GM12873 (cell line): Measurements from ENCODE around the gene STK32C.

Source experiments
- TF ChIP-seq, protein P1 (sequence below): IDR thresholded peaks from 2 replicates; pipeline ENCODE4 v1.5.1; 2012; ENCODE audit warnings: low read depth, mild to moderate bottlenecking, moderate library complexity, low read length, control low read depth; ENCODE audit not compliant: insufficient read depth; ENCODE audit errors: missing control alignments

The STK32C gene

DNA sequence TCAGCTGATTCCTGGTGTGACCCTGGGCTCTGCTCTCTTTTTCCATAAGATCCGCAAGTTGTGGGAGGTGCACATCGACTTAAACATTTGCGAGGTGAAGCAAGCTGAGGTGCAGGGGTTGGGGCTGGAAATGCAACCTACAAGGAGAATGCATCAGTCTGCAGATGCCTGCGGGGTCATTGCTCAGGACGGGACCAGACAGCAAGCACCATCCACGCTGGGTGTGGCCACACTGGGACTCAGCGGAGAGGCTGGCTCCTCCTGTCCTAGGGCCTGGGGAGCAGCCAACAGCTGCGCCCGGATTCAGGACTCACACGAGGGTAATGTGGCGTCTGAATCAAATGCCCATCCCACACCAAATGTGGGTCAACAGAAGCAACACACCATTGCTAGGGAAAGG, 33.8 kb downstream of the STK32C start:
- TF ChIP-seq, protein P1, sequence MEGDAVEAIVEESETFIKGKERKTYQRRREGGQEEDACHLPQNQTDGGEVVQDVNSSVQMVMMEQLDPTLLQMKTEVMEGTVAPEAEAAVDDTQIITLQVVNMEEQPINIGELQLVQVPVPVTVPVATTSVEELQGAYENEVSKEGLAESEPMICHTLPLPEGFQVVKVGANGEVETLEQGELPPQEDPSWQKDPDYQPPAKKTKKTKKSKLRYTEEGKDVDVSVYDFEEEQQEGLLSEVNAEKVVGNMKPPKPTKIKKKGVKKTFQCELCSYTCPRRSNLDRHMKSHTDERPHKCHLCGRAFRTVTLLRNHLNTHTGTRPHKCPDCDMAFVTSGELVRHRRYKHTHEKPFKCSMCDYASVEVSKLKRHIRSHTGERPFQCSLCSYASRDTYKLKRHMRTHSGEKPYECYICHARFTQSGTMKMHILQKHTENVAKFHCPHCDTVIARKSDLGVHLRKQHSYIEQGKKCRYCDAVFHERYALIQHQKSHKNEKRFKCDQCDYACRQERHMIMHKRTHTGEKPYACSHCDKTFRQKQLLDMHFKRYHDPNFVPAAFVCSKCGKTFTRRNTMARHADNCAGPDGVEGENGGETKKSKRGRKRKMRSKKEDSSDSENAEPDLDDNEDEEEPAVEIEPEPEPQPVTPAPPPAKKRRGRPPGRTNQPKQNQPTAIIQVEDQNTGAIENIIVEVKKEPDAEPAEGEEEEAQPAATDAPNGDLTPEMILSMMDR: no peak

DNA sequence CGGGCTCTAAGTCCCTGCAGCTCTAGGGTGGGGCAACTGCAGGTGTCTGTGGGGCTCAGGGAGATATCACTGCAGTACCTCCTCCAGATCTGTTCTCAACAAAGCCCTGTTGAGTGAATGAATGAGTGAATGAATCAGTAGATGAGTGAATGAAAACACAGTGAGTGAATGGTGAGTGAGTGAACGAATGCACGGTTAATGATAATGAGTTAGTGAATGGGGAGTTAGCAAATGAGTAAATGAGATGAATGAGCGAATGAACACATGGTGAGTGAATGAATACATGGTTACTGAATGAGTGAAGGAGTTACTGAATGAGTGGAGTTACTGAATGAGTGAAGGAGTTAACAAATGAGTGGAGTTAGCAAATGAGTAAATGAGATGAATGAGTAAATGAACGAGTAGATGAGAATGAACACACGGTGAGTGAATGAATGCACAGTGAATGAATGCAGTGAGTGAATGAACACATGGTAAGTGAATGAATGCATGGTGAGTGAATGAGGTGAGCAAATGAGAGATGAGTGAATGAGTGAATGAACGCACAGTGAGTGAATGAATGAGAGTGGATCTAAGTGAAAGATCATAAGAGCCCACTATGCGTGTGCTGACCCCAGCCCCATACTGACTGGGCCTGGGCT, 34.3 kb downstream of the STK32C start:
- TF ChIP-seq, protein P1: no peak

DNA sequence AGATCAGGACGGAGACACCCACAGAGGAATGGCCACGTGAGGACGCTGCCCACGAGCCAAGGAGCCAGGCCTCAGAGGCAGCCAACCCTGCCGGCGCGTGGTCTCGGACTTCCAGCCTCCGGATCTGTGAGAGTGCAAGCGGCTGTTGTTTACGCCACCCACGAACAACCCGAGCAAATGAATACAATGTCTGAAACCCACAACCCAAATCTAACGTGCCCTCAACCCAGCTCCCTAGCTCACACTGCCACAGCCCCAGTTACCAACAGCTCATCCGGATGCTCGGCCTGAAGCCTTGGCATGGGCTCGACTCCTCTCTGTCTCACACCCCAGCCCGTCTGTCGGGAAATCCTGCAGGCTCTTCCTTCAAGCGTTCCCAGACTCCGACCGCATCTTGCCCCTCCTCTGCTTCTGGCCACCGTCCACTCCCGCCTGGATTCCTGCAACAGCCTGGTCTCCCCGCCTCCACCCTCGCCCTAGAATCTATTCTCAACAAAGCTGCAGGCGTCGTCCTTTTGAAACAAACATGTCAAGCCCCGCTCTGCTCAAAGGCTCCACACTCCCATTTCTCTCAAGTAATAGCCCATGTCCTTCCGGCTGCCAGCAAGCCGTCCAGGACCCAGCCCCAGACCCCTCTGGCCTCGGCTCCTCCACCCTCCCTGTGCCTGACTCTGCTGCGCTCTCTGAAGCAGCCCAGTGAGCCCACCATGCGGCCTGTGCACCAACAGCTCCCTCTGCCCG, 35.3 kb downstream of the STK32C start:
- TF ChIP-seq, protein P1: no peak

DNA sequence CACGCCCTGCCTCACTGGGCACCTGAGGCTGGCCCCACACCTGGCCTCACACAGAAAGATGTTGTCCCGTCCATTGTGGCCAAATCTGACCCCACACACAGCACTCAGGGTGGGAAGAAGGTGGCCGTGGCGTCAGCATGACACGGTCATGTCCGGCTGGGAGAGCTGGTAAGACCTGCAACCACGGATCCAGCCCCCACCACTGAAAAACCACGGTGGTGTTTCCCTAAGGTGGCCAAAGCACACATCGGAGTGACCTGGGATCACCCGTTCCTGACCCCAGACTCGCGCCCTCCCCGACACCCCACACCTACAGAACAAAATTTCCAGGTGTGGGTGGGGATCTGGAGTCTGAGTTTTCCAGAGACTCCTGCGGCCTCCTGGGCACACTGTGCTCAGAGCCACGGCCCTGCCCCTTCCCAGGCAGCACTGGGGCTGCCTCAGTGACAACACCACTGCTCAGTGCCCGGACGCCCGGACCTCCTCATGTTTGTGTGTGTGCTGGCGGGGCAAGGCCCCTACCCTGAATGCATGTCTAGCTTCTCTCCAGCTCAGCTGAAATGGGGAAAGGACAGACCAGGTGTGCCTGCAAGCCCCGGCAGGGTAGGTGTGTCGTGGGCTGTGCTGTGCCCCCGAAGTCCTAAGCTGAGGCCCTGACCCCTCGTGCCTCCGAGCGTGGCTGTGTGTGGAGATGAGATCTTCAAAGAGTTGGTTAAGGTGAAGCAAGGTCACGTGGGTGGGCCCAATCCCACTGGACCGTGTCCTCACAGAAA, 36.1 kb downstream of the STK32C start:
- TF ChIP-seq, protein P1: no peak

DNA sequence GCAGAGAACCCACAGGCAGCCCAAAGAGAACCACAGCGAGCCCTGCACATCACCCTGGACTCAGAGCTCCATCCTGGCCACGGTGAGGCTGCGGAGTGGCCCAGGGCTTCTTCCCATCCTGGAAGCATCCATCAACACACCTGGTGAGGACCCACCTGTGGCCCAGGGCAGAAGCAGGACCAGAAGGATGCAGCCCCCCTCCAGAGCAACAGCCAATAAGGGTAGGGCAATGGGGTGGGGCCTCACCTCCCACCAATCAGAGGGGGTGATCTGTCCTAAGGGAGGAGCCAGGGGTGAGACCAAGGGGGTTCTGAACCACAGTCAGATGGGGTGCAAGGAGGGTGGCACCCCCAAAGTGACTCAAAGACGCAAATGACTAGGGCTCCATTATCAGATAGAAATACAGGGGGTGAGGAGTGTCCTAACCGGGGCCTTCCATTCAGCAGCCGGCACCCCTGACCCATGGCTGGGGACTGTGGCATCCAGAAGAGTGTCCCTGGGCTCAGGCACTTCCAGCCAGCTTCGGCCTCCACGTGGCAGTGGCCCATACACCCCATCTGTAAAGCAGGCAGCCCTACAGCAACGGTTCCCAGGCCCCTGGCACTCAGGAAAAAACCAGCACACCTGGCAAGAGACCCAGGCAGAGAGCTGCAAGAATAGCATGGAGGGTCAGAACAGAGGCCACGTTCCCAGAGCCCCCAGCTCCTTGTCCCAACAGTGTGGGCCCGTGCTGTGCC, 36.9 kb downstream of the STK32C start:
- TF ChIP-seq, protein P1: no peak

DNA sequence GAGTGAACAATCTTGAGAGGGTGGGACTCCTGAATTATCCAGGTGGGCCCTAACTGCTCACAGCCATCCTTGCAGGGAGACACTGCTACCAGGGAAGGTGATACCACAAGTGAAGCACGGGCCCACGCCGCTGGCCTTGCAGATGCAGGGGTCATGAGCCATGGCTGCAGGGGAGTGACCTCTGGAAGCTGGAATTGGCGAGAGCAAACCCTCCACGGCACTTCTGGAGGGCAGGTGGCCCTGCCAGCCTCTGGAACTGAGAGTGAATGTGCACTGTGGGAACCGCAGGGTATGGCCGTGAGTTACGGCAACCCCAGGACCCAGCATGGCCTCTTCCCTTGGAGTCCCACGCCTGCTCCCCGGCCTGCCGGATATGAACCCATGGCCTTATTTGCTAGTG, 37.5 kb downstream of the STK32C start:
- TF ChIP-seq, protein P1: no peak
